Fibroblast of mammary gland (primary cell): ENCODE measurements around the gene GPR65.
"Not testable (repeated sequence)": the region's sequence is repeated elsewhere in the genome, so short reads cannot be mapped to it uniquely, and the experiment has no call there.

Source experiments
- DNase-seq: peaks from one replicate; pipeline ENCODE4 v3.0.0-alpha.2; 2010; ENCODE audit warnings: low read depth
- H3K4me3 ChIP-seq: 2 replicates; pipeline ENCODE4 v1.5.1; 2011; ENCODE audit warnings: low read depth, mild to moderate bottlenecking, low read length, moderate library complexity; ENCODE audit not compliant: control insufficient read depth
- TF ChIP-seq, protein P1 (sequence below): conservative IDR thresholded peaks from 2 replicates; pipeline ENCODE4 v1.5.1; 2011; ENCODE audit warnings: low read depth, low read length, inconsistent platforms; ENCODE audit not compliant: control insufficient read depth, insufficient read depth

GPR65 gene

DNA sequence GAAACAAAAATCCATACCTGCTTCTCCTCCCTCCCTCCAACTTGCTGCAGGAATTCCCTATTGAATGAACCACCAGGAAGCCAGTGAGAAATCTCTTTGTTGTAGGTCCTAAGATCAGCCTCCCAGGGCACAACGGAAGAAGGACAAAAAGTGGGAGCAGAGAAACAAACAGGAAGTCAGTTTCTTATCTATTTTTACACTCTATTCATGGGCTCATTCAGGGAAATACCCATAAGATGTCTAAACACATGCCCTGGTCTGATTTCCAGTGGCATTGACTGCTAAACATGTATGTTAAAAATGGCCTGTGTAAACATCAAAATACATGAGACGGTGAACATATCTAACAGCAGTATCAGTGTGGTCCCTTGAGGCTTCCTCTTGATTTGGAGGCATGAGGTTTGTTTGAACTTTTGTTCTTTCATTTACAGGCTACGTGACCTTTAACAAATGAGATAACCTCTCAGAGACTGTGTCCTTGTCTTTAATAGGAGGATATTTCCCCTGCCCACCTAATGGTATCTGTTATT is 18.8 kb downstream of the GPR65 start:
- TF ChIP-seq, protein P1, sequence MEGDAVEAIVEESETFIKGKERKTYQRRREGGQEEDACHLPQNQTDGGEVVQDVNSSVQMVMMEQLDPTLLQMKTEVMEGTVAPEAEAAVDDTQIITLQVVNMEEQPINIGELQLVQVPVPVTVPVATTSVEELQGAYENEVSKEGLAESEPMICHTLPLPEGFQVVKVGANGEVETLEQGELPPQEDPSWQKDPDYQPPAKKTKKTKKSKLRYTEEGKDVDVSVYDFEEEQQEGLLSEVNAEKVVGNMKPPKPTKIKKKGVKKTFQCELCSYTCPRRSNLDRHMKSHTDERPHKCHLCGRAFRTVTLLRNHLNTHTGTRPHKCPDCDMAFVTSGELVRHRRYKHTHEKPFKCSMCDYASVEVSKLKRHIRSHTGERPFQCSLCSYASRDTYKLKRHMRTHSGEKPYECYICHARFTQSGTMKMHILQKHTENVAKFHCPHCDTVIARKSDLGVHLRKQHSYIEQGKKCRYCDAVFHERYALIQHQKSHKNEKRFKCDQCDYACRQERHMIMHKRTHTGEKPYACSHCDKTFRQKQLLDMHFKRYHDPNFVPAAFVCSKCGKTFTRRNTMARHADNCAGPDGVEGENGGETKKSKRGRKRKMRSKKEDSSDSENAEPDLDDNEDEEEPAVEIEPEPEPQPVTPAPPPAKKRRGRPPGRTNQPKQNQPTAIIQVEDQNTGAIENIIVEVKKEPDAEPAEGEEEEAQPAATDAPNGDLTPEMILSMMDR: no peak
- H3K4me3 ChIP-seq: no peak overlapping the region
- no peak for DNase-seq

DNA sequence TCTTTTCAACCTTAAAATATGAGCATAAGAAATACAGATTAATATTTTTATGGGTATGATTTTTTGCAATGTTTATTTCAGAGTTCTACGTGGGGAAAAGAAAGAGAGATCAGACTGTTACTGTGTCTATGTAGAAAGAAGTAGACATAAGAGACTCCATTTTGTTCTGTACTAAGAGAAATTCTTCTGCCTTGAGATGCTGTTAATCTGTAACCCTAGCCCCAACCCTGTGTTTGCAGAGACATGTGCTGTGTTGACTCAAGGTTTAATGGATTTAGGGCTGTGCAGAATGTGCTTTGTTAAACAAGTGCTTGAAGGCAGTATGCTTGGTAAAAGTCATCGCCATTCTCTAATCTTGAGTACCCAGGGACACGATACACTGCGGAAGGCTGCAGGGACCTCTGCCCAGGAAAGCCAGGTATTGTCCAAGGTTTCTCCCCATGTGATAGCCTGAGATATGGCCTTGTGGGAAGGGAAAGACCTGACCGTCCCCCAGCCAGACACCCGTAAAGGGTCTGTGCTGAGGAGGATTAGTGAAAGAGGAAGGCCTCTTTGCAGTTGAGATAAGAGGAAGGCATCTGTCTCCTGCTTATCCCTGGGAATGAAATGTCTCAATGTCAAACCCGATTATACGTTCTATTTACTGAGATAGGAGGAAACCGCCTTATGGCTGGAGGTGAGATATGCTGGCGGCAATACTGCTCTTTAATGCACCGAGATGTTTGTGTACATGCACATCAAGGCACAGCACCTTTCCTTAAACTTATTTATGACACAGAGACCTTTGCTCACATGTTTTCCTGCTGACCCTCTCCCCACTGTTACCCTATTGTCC is 19.5 kb downstream of the GPR65 start:
- not testable (repeated sequence) for DNase-seq, H3K4me3 ChIP-seq

DNA sequence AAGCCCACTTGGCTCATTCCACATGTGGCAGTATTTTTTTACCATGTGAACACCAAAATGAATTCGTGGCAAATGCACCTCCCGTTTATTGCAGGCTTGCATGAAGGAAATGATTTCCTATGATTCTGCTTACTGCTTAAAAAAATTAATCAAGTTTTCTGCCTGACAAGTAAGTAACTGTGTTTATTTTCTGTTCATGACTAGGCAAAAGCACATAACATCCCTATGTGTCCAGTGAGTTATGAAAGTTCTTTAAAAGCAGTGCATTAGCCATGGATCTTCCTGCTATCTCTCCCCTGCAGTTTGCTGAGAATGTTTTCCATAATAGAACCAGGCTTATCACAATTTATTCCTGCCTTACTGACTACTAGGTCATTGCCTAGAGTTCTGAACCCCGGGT is 20.4 kb downstream of the GPR65 start:
- no peak for DNase-seq
- H3K4me3 ChIP-seq: no peak overlapping the region
- TF ChIP-seq, protein P1: no peak

DNA sequence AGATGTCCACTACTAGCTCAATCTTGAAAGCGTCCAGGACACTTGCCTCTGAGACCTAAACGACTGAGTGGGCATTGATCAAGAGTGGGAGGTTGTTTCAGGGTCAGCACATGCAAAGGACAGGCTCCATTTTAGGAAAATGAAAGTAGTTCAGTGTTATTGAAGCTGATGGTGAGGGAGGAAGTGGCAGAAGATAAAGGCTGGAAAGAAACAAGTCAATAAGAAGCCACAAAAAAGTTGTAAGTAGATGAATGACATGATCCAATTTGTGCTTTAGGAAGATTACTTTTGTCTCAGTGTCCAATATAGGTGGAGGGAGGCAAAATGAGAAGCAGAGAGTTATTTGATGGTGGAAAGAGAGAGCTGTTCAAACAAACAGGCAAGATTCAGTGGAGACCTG is 22.0 kb downstream of the GPR65 start:
- DNase-seq: no peak
- TF ChIP-seq, protein P1: no peak

DNA sequence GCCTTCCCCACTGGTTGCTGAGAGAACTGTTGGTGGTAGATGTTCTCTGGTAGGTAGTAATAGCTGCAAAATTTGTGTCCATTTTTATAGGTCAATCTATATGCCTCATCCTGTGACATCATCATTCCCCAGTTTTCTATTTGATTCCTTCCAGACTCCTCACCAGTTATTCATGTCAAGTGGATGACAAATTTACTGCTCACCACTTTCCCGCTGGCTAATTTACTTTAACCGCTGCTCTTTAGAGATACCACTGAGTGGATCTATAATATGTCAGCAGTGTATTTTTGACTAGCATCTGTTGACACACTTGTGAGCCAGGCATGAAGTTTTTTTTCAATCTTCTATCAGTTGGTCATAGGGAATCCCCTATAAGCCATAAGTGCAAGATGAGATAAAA is 24.6 kb downstream of the GPR65 start:
- no peak for DNase-seq
- H3K4me3 ChIP-seq: no peak overlapping the region
- TF ChIP-seq, protein P1: no peak

More for the DNA sequence above, 22.0 kb downstream of the GPR65 start:
- H3K4me3 ChIP-seq: no peak overlapping the region

DNA sequence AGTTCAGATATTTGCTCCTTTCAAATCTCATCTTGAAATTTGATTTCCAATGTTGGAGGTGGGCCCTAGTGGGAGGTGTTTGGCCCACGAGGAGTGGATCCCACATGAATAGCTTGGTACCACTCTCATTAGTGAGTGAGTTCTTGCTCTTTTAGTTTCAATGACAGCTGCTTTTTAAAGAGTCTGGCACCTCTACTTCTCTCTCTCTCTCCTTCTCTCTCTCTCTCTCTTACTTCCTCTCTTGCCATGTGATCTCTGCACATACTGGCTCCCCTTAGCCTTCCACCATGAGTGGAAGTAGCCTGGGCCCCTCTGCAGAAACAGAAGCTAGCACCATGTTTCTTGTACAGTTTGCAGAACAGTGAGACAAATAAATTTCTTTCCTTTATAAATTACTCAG is 25.1 kb downstream of the GPR65 start:
- no peak for DNase-seq
- no peak overlapping the region for H3K4me3 ChIP-seq
- TF ChIP-seq, protein P1: no peak

DNA sequence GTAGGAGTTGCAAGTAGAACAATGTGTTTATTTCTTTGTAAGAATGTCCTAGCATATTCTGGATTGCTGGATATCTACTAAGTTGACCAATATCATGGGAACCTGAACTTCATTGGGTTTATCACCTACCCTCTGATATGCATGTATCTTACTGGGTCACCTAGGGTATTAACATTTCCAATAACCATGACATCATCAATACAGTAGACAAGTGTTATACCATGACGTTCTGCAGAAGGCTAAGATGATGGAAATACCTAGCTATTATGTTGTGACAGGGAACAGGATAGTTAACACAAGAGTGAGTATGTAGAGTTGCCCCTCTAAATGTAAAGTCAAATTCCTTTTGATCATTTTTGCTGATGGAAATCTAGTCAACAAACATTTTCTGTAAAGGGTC is 26.0 kb downstream of the GPR65 start:
- TF ChIP-seq, protein P1: no peak
- H3K4me3 ChIP-seq: no peak overlapping the region
- DNase-seq: no peak
